H9 (cell line): ENCODE results near the gene SOCS7. TPM values are rescaled to one million over a fixed set of nuclear protein-coding genes. Genes with fewer than 3 reads are reported as not detected.

Source experiments
- DNase-seq: peaks from one replicate; pipeline ENCODE4 v3.0.0-alpha.2; 2017
- H2AFZ ChIP-seq: one replicate; pipeline ENCODE4 v1.6.1; 2013; ENCODE audit warnings: mild to moderate bottlenecking, low read length, control low read depth, moderate library complexity
- H2AK5ac ChIP-seq: 2 replicates; pipeline ENCODE4 v1.6.1; 2013; ENCODE audit warnings: low read length, control low read depth, mixed read lengths; ENCODE audit not compliant: insufficient read length
- H2BK120ac ChIP-seq: one replicate; pipeline ENCODE4 v1.6.1; 2013; ENCODE audit warnings: low read depth, mild to moderate bottlenecking, low read length, control low read depth, inconsistent platforms; ENCODE audit not compliant: poor library complexity, severe bottlenecking
- H2BK12ac ChIP-seq: 2 replicates; pipeline ENCODE4 v1.6.1; 2013; ENCODE audit warnings: low read length, control low read depth, mixed read lengths, low read depth; ENCODE audit not compliant: insufficient read length
- H2BK15ac ChIP-seq: 2 replicates; pipeline ENCODE4 v1.6.1; 2013; ENCODE audit warnings: low read depth, low read length, control low read depth
- H2BK20ac ChIP-seq: one replicate; pipeline ENCODE4 v1.6.1; 2013; ENCODE audit warnings: low read depth, mild to moderate bottlenecking, low read length, control low read depth, inconsistent platforms; ENCODE audit not compliant: poor library complexity, severe bottlenecking
- H2BK5ac ChIP-seq: 2 replicates; pipeline ENCODE4 v1.6.1; 2013; ENCODE audit warnings: low read length, control low read depth, mixed read lengths; ENCODE audit not compliant: insufficient read length
- H3K14ac ChIP-seq: 2 replicates; pipeline ENCODE4 v1.6.1; 2013; ENCODE audit warnings: low read length, control low read depth; ENCODE audit not compliant: insufficient read depth
- H3K18ac ChIP-seq: 2 replicates; pipeline ENCODE4 v1.6.1; 2013; ENCODE audit warnings: low read depth, mild to moderate bottlenecking, mixed read lengths, low read length, control low read depth; ENCODE audit not compliant: insufficient read length
- H3K23ac ChIP-seq: 2 replicates; pipeline ENCODE4 v1.6.1; 2013; ENCODE audit warnings: low read length, control low read depth, mixed read lengths, low read depth; ENCODE audit not compliant: insufficient read length
- H3K23me2 ChIP-seq: 2 replicates; pipeline ENCODE4 v1.6.1; 2013; ENCODE audit warnings: low read depth, mild to moderate bottlenecking, mixed read lengths, low read length, control low read depth; ENCODE audit not compliant: insufficient read length, poor library complexity, severe bottlenecking
- H3K27ac ChIP-seq: 2 replicates; pipeline ENCODE4 v1.5.1; 2013; ENCODE audit warnings: low read length, control low read depth, mixed read lengths, low read depth; ENCODE audit not compliant: insufficient read length
- H3K27me3 ChIP-seq: 2 replicates; pipeline ENCODE4 v1.6.1; 2013; ENCODE audit warnings: low read length, control low read depth, inconsistent platforms; ENCODE audit not compliant: insufficient read depth
- H3K4ac ChIP-seq: 2 replicates; pipeline ENCODE4 v1.6.1; 2013; ENCODE audit warnings: low read depth, mild to moderate bottlenecking, control low read depth, inconsistent platforms, low read length, moderate library complexity
- H3K4me1 ChIP-seq: 2 replicates; pipeline ENCODE4 v1.6.1; 2013; ENCODE audit warnings: low read length, control low read depth, inconsistent platforms; ENCODE audit not compliant: insufficient read depth
- H3K4me2 ChIP-seq: 2 replicates; pipeline ENCODE4 v1.6.1; 2013; ENCODE audit warnings: low read length, control low read depth, mixed read lengths; ENCODE audit not compliant: insufficient read length, insufficient read depth
- H3K56ac ChIP-seq: 2 replicates; pipeline ENCODE4 v1.6.1; 2013; ENCODE audit warnings: low read depth, mild to moderate bottlenecking, mixed read lengths, low read length, control low read depth; ENCODE audit not compliant: insufficient read length
- H3K79me1 ChIP-seq: 2 replicates; pipeline ENCODE4 v1.6.1; 2013; ENCODE audit warnings: low read depth, mild to moderate bottlenecking, moderate library complexity, low read length, control low read depth, inconsistent platforms; ENCODE audit not compliant: insufficient read depth, poor library complexity, severe bottlenecking
- H3K79me2 ChIP-seq: 2 replicates; pipeline ENCODE4 v1.6.1; 2013; ENCODE audit warnings: low read length, control low read depth, inconsistent platforms; ENCODE audit not compliant: insufficient read depth
- H3K9ac ChIP-seq: 2 replicates; pipeline ENCODE4 v1.6.1; 2013; ENCODE audit warnings: low read length, control low read depth, mixed read lengths; ENCODE audit not compliant: insufficient read length; ENCODE audit errors: extremely low read depth
- H3K9me3 ChIP-seq: one replicate; pipeline ENCODE4 v1.6.1; 2013; ENCODE audit warnings: low read depth, low read length, inconsistent platforms; ENCODE audit not compliant: control insufficient read depth
- H3T11ph ChIP-seq: one replicate; pipeline ENCODE4 v1.6.1; 2013; ENCODE audit warnings: mild to moderate bottlenecking, low read length, control low read depth, inconsistent platforms
- H4K20me1 ChIP-seq: one replicate; pipeline ENCODE4 v1.6.1; 2013; ENCODE audit not compliant: control insufficient read depth, insufficient read length, insufficient read depth
- H4K5ac ChIP-seq: 2 replicates; pipeline ENCODE4 v1.6.1; 2013; ENCODE audit warnings: low read depth, mild to moderate bottlenecking, mixed read lengths, low read length, control low read depth; ENCODE audit not compliant: insufficient read length
- H4K8ac ChIP-seq: replicated peaks from 2 replicates; pipeline ENCODE4 v1.6.1; 2013; ENCODE audit warnings: low read length, control low read depth, mixed read lengths, low read depth; ENCODE audit not compliant: insufficient read length
- H4K91ac ChIP-seq: 2 replicates; pipeline ENCODE4 v1.6.1; 2013; ENCODE audit warnings: low read depth, mild to moderate bottlenecking, moderate library complexity, mixed read lengths, low read length, control low read depth; ENCODE audit not compliant: insufficient read length
- H3K27ac Mint-ChIP-seq, 3 experiments: 2 replicates in 2 of 3; 3 replicates in 1 of 3; pipeline ENCODE4 v1.8.0; 2020 to 2021; ENCODE audit warnings: mixed read lengths in 3 of 3, mild to moderate bottlenecking in 1 of 3, moderate library complexity in 1 of 3
- H3K27me3 Mint-ChIP-seq: 2 replicates; pipeline ENCODE4 v1.8.0; 2021; ENCODE audit warnings: low read depth, mild to moderate bottlenecking, moderate library complexity, mixed read lengths
- H3K36me3 Mint-ChIP-seq, 3 experiments: 2 replicates in 2 of 3; 3 replicates in 1 of 3; pipeline ENCODE4 v1.8.0; 2020 to 2021; ENCODE audit warnings: low read depth in 3 of 3, mixed read lengths in 3 of 3; ENCODE audit not compliant: insufficient read depth in 1 of 3
- H3K4me1 Mint-ChIP-seq, 2 experiments: 2 replicates each; pipeline ENCODE4 v1.8.0; 2020; ENCODE audit warnings: mixed read lengths in 2 of 2
- H3K4me3 Mint-ChIP-seq, 2 experiments: 2 replicates in 1 of 2; 3 replicates in 1 of 2; pipeline ENCODE4 v1.8.0; 2020 to 2021; ENCODE audit warnings: mild to moderate bottlenecking in 2 of 2, mixed read lengths in 2 of 2, moderate library complexity in 1 of 2
- H3K9me3 Mint-ChIP-seq, 2 experiments: 2 replicates in 1 of 2; 3 replicates in 1 of 2; pipeline ENCODE4 v1.8.0; 2020; ENCODE audit warnings: mild to moderate bottlenecking in 2 of 2, mixed read lengths in 2 of 2, moderate library complexity in 1 of 2
- CTCF ChIP-seq: fragments of 200-600 bp; sonication (generic); conservative IDR thresholded peaks from 3 replicates; pipeline ENCODE4 v1.8.0; 2021; ENCODE audit warnings: antibody characterized with exemption, mild to moderate bottlenecking
- WGBS: extraction: QIAGEN DNeasy Blood & Tissue Kit; methylation state at CpG from one replicate; pipeline ENCODE4 v1.1.7; 2013; ENCODE audit warnings: missing lambda C conversion rate, low lambda C conversion rate, mixed read lengths; ENCODE audit not compliant: insufficient read length; ENCODE audit errors: extremely low coverage; 5-methylcytosine and 5-hydroxymethylcytosine counted together
- total RNA-seq: library from RNA; stranded (reverse); gene quantifications from 2 replicates; pipeline ENCODE4 v1.2.1, GENCODE V29; 2021

The SOCS7 gene
- total RNA-seq, 1 experiment from 2014 or later: 31.0 TPM

DNA sequence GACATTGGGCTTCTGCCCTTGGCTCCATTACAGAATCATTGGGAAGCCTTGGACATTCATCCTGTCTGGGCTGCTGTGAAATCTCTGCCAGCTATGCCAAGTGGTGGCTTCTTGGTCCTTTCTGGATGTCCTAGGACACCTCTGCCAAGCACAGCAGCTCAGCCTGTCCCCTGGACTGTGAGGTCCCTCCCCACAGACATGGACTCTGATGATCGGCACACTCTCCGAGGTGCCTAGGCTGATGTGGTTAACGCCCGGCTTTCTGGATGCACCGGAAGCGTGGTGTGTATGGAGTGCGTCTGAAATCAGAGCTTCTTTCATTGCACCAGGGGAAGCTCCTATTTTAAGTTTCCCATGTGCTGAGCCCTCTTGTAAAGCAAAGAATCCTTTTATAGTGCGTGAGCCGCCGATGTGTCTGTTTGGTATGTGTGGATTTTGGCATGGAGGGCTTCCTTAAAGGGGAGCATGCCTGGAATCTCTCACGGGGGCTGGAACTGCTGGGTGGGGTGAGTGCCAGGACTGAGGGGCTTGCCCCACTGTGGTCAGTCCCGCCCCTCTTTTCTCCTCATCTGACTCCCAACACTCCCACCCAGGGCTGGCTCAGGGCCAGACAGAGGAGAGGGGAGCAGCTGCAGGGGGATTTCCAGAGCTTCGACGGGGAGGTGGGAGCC, 69.7 kb downstream of the SOCS7 start:
- H3T11ph ChIP-seq: no peak overlapping the region
- no peak overlapping the region for H2AK5ac ChIP-seq
- no peak overlapping the region for H3K18ac ChIP-seq
- H3K27me3 Mint-ChIP-seq: peaks cover 39% of the 10 kb centered on the region
- H3K23ac ChIP-seq: no peak overlapping the region
- H3K27ac ChIP-seq: no peak overlapping the region
- H3K4me3 Mint-ChIP-seq: peak overlapping the region in 1 of 2 experiments; percentile 59; a peak in 3 of 5 replicates
- no peak overlapping the region for H3K27ac Mint-ChIP-seq
- no peaks in the 10 kb centered on the region for H3K79me2 ChIP-seq
- no peak overlapping the region; the same call in 1 of the 2 replicates for H3K14ac ChIP-seq
- no peak overlapping the region for H2BK20ac ChIP-seq
- H3K27me3 ChIP-seq: peaks cover 3% of the 10 kb centered on the region; the same call in 1 of the 2 replicates
- H3K79me1 ChIP-seq: no peaks in the 10 kb centered on the region
- H3K4me1 Mint-ChIP-seq: peaks cover 65 to 81% of the 10 kb centered on the region in 2 experiments
- peaks cover 16% of the 10 kb centered on the region for H3K23me2 ChIP-seq
- peaks cover 23% of the 10 kb centered on the region; the same call in 1 of the 2 replicates for H3K4me1 ChIP-seq
- H4K20me1 ChIP-seq: peaks cover 2% of the 10 kb centered on the region
- H2BK120ac ChIP-seq: no peak overlapping the region
- H3K4ac ChIP-seq: no peak overlapping the region
- H4K5ac ChIP-seq: no peak overlapping the region
- no peak overlapping the region for H2BK12ac ChIP-seq
- peak overlapping the region; percentile 20 for H3K4me2 ChIP-seq
- no peak overlapping the region for H4K91ac ChIP-seq
- H2AFZ ChIP-seq: no peak overlapping the region
- H3K56ac ChIP-seq: no peak overlapping the region
- H3K9me3 ChIP-seq: no peaks in the 10 kb centered on the region
- H3K9ac ChIP-seq: no peak overlapping the region
- H2BK15ac ChIP-seq: no peak overlapping the region
- no CpG with 5 or more reads among the region's 14 CpGs for WGBS
- no peak overlapping the region for H4K8ac ChIP-seq
- peak; percentile 41 for DNase-seq
- no peak for TF ChIP-seq CTCF
- no peaks in the 10 kb centered on the region; a peak in 1 of 7 replicates for H3K36me3 Mint-ChIP-seq
- no peaks in the 10 kb centered on the region for H3K9me3 Mint-ChIP-seq
- no peak overlapping the region for H2BK5ac ChIP-seq
